K562 (cell line): ENCODE data around the gene ABCC6. TPM values are rescaled to one million over a fixed set of nuclear protein-coding genes. Genes with fewer than 3 reads are reported as not detected.
"Not testable (repeated sequence)": the region's sequence is repeated elsewhere in the genome, so short reads cannot be mapped to it uniquely, and the experiment has no call there.

Experiments
- ATAC-seq: fragments of 200-7000 bp; cut with Tn5 transposase; 3 replicates; pipeline ENCODE4 v1.9.1; 2020; ENCODE audit warnings: moderate library complexity
- BruUV-seq: library from RNA; stranded (reverse); fragments of 400-500 nt; replicated peaks from 2 replicates; lab custom pipeline; 2021; lab: Mats Ljungman, UMichigan
- CTCF ChIA-PET: fragments of 300-600 bp; formaldehyde crosslinking; extraction: SDS; loops from one replicate; lab custom pipeline; 2021; ENCODE audit warnings: low intra/inter-chr PET ratio; lab: Yijun Ruan, JAX
- POLR2A ChIA-PET: fragments of 300-600, 350-650 bp; sonication (Branson Sonifier 250); formaldehyde crosslinking; extraction: SDS; loops from one replicate; lab custom pipeline; 2021; ENCODE audit warnings: antibody characterized with exemption, inconsistent platforms; lab: Yijun Ruan, JAX
- DNase-seq, 4 experiments: peaks; one replicate each; pipeline versions ENCODE4 v3.0.0 to v3.0.0-alpha.2; 2011 to 2018; ENCODE audit warnings: low spot score in 3 of 4, mixed read lengths in 3 of 4; ENCODE audit errors: extremely low read depth in 1 of 4
- FAIRE-seq: peaks from 2 replicates; lab custom pipeline; 2011; peaks lifted over from hg19 to GRCh38; lab: Jason Lieb, UNC
- H2AFZ ChIP-seq: 2 replicates; pipeline ENCODE4 v1.6.0; 2011; ENCODE audit warnings: low read depth, low read length, control low read depth, inconsistent platforms
- H3K27ac ChIP-seq: fragments of 200-600 bp; 3 replicates; pipeline ENCODE4 v1.8.0; 2011; ENCODE audit warnings: low read depth, mild to moderate bottlenecking, control low read depth, inconsistent platforms, low read length, moderate library complexity, mixed read lengths; ENCODE audit errors: extremely low read depth
- H3K27me3 ChIP-seq, 2 experiments: fragments of 300-600 bp in 1 of 2; 2 replicates in 1 of 2; 3 replicates in 1 of 2; pipeline versions ENCODE4 v1.6.0 to v1.8.0; 2011; ENCODE audit warnings: inconsistent platforms in 2 of 2, low read length in 2 of 2, mild to moderate bottlenecking in 1 of 2, mixed read lengths in 1 of 2, moderate library complexity in 1 of 2; ENCODE audit not compliant: control insufficient read depth in 2 of 2, insufficient read depth in 2 of 2
- H3K36me3 ChIP-seq: fragments of 300-600 bp; 3 replicates; pipeline ENCODE4 v1.8.0; 2011; ENCODE audit warnings: mild to moderate bottlenecking, low read length, inconsistent platforms; ENCODE audit not compliant: control insufficient read depth, insufficient read depth
- H3K4me1 ChIP-seq, 2 experiments: fragments of 200-600 bp in 1 of 2; replicated peaks in 1 of 2; 2 replicates in 1 of 2; 3 replicates in 1 of 2; pipeline versions ENCODE4 v1.5.1 to v1.8.0; 2011; ENCODE audit warnings: inconsistent platforms in 2 of 2, low read length in 2 of 2, mild to moderate bottlenecking in 1 of 2, mixed read lengths in 1 of 2, moderate library complexity in 1 of 2; ENCODE audit not compliant: control insufficient read depth in 2 of 2, insufficient read depth in 2 of 2
- H3K4me2 ChIP-seq: 2 replicates; pipeline ENCODE4 v1.6.1; 2011; ENCODE audit warnings: low read length, control low read depth, inconsistent platforms, mixed read lengths; ENCODE audit not compliant: insufficient read depth
- H3K4me3 ChIP-seq: fragments of 200-600 bp; sonication (generic), shearing (Covaris generic); 2 replicates; pipeline ENCODE4 v1.5.1; 2016; ENCODE audit warnings: control low read depth, inconsistent platforms
- H3K79me2 ChIP-seq: fragments of 200-600 bp; 3 replicates; pipeline ENCODE4 v1.8.0; 2011; ENCODE audit warnings: low read length, inconsistent platforms; ENCODE audit not compliant: control insufficient read depth, insufficient read depth
- H3K9ac ChIP-seq, 2 experiments: 2 replicates each; pipeline versions ENCODE4 v1.6.0 to v1.6.1; 2011; ENCODE audit warnings: low read depth in 2 of 2, low read length in 2 of 2, control low read depth in 1 of 2, inconsistent platforms in 1 of 2, mild to moderate bottlenecking in 1 of 2, mixed read lengths in 1 of 2; ENCODE audit not compliant: insufficient read depth in 1 of 2
- H3K9me1 ChIP-seq: one replicate; pipeline ENCODE4 v1.6.0; 2011; ENCODE audit warnings: inconsistent platforms, mild to moderate bottlenecking, low read length, moderate library complexity; ENCODE audit not compliant: control insufficient read depth, insufficient read depth
- H3K9me3 ChIP-seq: replicated peaks from 2 replicates; pipeline ENCODE4 v1.5.1; 2011; ENCODE audit warnings: low read depth, low read length, inconsistent platforms; ENCODE audit not compliant: control insufficient read depth, insufficient read depth
- H4K20me1 ChIP-seq: replicated peaks from 2 replicates; pipeline ENCODE4 v1.6.1; 2011; ENCODE audit warnings: low read length, inconsistent platforms, mixed read lengths; ENCODE audit not compliant: control insufficient read depth, insufficient read depth
- CBFA2T2 ChIP-seq: fragments of 450-650 bp; conservative IDR thresholded peaks from 2 replicates; pipeline ENCODE4 v1.6.1; 2017; ENCODE audit warnings: mild to moderate bottlenecking
- CBFA2T3 ChIP-seq: fragments of 450-650 bp; IDR thresholded peaks from 2 replicates; pipeline ENCODE4 v1.6.1; 2017
- ESRRA ChIP-seq: fragments of 450-650 bp; IDR thresholded peaks from 2 replicates; pipeline ENCODE4 v1.6.1; 2014; ENCODE audit warnings: low read depth, mild to moderate bottlenecking, moderate library complexity, borderline replicate concordance
- FOSL1 ChIP-seq: fragments of 200-800 bp; sonication (Bioruptor generic); conservative IDR thresholded peaks from 2 replicates; pipeline ENCODE4 v1.6.1; 2016; ENCODE audit warnings: missing genetic modification characterization, missing compliant biosample characterization
- GABPA ChIP-seq: fragments of 200-800 bp; sonication (Bioruptor generic); conservative IDR thresholded peaks from 2 replicates; pipeline ENCODE4 v1.6.1; 2016; ENCODE audit warnings: low read depth, missing genetic modification characterization, missing compliant biosample characterization
- SMARCE1 ChIP-seq: fragments of 450-650 bp; IDR thresholded peaks from 2 replicates; pipeline ENCODE4 v1.7.1; 2016; ENCODE audit warnings: mild to moderate bottlenecking
- TAL1 ChIP-seq: fragments of 450-650 bp; IDR thresholded peaks from 2 replicates; pipeline ENCODE4 v1.6.1; 2016; ENCODE audit warnings: mild to moderate bottlenecking
- TCF3 ChIP-seq: sonication (generic); formaldehyde crosslinking; IDR thresholded peaks from 2 replicates; pipeline ENCODE4 v1.4.0; 2020; ENCODE audit warnings: mild to moderate bottlenecking, missing genetic modification reagents
- WGBS: fragments of 100-300 bp; shearing (Covaris generic); methylation state at CpG from one replicate; pipeline ENCODE4 v1.1.6; 2016; ENCODE audit warnings: low coverage, mixed read lengths; ENCODE audit not compliant: insufficient coverage; ENCODE audit errors: missing lambda C conversion rate; 5-methylcytosine and 5-hydroxymethylcytosine counted together
- in situ Hi-C: fragments of 300-500 bp; cut with MboI; formaldehyde crosslinking; loops from 4 replicates; pipeline ENCODE4 v1.15.0; 2018; ENCODE audit warnings: inconsistent platforms, mixed read lengths
- intact Hi-C: fragments of 100-400 bp; cut with micrococcal nuclease; formaldehyde crosslinking; loops from 2 replicates; pipeline ENCODE4 v1.14.2; 2022
- polyA plus RNA-seq, 8 experiments: library from polyadenylated mRNA; depleted of rRNA in 4 of 8; stranded (reverse) in 5 of 8; unstranded in 3 of 8; fragments of >200 nt; fragmentation: Nextera tagmentation in 2 of 8; fragmentation: Illumina TruSeq in 1 of 8; extraction: Ambion mirVana in 2 of 8; extraction: Trizol in 1 of 8; gene quantifications; 2 replicates each; pipeline versions ENCODE4 v1.2.1 to v1.2.3, GENCODE V29; 2011 to 2014; ENCODE audit warnings: inconsistent platforms in 1 of 8, missing spikeins in 1 of 8
- total RNA-seq, 7 experiments: library from RNA; depleted of rRNA in 6 of 7; stranded (reverse); fragments of >200 nt in 6 of 7; fragmentation: Illumina TruSeq in 2 of 7; extraction: Trizol in 2 of 7; gene quantifications; 2 replicates each; pipeline versions ENCODE4 v1.2.1 to v1.2.3, GENCODE V29; 2011 to 2021; ENCODE audit warnings: low replicate concordance in 1 of 7
- TF ChIP-seq, protein P1 (sequence below): fragments of 450-650 bp; IDR thresholded peaks from 2 replicates; pipeline ENCODE4 v1.6.1; 2018; ENCODE audit not compliant: partially characterized antibody
- TF ChIP-seq, protein P2 (sequence below): sonication (generic); formaldehyde crosslinking; IDR thresholded peaks from 2 replicates; pipeline ENCODE4 v1.5.0; 2020; ENCODE audit warnings: missing genetic modification reagents

The ABCC6 gene
- total and polyA plus RNA-seq, 9 of the 15 experiments (the other 6 are each of a cell fraction or from before 2014, with no cell fraction given), result 0.03 to 0.46 (median 0.07) TPM; not detected in 4

DNA sequence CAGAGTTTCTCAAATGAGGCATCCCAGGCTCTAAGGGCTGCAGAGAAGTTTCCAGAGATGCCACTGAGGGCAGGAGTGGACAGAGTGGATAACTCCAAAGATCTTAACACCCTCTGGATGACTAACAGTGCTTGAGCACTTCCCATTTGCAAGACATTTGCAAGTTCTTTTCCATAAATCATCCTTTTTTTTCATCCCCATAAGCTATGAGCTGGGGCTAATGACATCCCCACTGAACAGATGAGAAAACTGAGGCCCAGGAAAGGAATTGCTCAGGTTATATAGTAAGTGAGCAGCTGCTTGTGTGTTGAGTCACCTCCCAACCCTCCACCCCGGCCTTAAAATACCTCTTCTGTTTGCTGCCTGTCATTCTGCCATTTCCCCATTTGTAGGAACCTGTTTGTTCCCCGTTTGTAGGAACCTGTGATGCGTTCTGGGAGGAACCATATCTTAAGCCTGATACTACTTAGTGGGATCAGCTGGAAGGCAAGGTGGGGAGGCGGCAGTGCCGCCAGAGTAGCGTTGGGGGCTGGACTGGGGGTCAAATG, 15.4 kb downstream of the ABCC6 start:
- H3K4me1 ChIP-seq, intact Hi-C loops, H3K4me3 ChIP-seq, H3K9me3 ChIP-seq, FAIRE-seq, H3K27me3 ChIP-seq: not testable (repeated sequence)
- peak; percentile 34; the same call in 1 of the 2 replicates for TF ChIP-seq FOSL1 (tag)
- 0 out of 2 replicates have a peak, but pooled peaks have one; percentile 7 for TF ChIP-seq GABPA (tag)
- TF ChIP-seq, all 486 proteins: peak for 2; not testable (repeated sequence) for 484
- in situ Hi-C loops, POLR2A ChIA-PET, H3K27ac ChIP-seq, H3K79me2 ChIP-seq, DNase-seq, H2AFZ ChIP-seq, H3K4me2 ChIP-seq, H3K9me1 ChIP-seq, H3K9ac ChIP-seq, CTCF ChIA-PET, BruUV-seq, ATAC-seq, H3K36me3 ChIP-seq, H4K20me1 ChIP-seq: not testable (repeated sequence)
- WGBS, result 0% methylated on average over 4 of the region's 6 CpGs

DNA sequence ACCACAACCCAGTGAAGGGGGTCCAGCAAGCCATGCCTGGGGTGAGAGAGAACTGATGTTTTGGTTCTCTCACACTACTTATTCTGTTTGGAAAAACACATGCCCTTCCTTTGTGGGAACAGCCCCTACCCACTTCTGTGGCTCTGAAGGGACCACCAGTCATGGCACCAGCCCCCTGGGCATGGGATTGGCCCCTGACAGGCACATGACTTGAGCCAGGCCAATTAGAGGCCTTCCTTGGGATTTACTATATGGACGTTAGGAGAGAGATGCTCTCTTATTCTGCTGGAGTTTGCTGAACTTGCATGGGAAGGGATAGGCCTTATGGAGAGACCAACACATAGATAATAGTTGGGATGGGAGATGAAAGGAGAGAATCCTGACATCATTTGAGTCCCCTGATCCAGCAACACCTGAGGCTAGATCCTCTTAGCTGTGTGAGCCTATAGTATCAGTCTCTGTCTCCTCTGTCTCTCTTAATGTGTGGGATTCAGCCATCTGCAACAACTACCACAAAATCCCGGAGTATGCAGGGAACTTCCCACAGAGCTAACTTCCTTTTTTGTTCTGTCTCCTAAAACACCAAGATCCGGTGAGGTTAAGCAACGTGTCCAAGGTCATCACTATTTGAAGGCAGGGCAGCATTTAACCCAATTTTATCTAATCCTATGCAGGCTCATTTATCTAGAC, 16.1 kb downstream of the ABCC6 start:
- H3K9me1 ChIP-seq, H4K20me1 ChIP-seq, H3K27ac ChIP-seq, intact Hi-C loops, CTCF ChIA-PET, H3K27me3 ChIP-seq, POLR2A ChIA-PET, H3K36me3 ChIP-seq, H2AFZ ChIP-seq, H3K4me3 ChIP-seq, BruUV-seq, H3K79me2 ChIP-seq, H3K9ac ChIP-seq, H3K4me2 ChIP-seq, DNase-seq, in situ Hi-C loops, ATAC-seq, H3K4me1 ChIP-seq, H3K9me3 ChIP-seq: not testable (repeated sequence)
- 0% methylated on average over 3 of the region's 4 CpGs for WGBS
- peak; percentile 64 for FAIRE-seq
- TF ChIP-seq TAL1, result peak; percentile 32; the same call in 1 of the 2 replicates
- TF ChIP-seq ESRRA, result peak; percentile 76
- TF ChIP-seq, protein P1, sequence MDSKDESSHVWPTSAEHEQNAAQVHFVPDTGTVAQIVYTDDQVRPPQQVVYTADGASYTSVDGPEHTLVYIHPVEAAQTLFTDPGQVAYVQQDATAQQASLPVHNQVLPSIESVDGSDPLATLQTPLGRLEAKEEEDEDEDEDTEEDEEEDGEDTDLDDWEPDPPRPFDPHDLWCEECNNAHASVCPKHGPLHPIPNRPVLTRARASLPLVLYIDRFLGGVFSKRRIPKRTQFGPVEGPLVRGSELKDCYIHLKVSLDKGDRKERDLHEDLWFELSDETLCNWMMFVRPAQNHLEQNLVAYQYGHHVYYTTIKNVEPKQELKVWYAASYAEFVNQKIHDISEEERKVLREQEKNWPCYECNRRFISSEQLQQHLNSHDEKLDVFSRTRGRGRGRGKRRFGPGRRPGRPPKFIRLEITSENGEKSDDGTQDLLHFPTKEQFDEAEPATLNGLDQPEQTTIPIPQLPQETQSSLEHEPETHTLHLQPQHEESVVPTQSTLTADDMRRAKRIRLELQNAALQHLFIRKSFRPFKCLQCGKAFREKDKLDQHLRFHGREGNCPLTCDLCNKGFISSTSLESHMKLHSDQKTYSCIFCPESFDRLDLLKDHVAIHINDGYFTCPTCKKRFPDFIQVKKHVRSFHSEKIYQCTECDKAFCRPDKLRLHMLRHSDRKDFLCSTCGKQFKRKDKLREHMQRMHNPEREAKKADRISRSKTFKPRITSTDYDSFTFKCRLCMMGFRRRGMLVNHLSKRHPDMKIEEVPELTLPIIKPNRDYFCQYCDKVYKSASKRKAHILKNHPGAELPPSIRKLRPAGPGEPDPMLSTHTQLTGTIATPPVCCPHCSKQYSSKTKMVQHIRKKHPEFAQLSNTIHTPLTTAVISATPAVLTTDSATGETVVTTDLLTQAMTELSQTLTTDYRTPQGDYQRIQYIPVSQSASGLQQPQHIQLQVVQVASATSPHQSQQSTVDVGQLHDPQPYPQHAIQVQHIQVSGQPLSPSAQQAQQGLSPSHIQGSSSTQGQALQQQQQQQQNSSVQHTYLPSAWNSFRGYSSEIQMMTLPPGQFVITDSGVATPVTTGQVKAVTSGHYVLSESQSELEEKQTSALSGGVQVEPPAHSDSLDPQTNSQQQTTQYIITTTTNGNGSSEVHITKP, result peak; percentile 17
- 0 out of 2 replicates have a peak, but pooled peaks have one; percentile 16 for TF ChIP-seq SMARCE1
- 0 out of 2 replicates have a peak, but pooled peaks have one; percentile 27 for TF ChIP-seq FOSL1 (tag)
- TF ChIP-seq CBFA2T2, result peak; percentile 37; the same call in 1 of the 2 replicates
- peak; percentile 32; the same call in 1 of the 2 replicates for TF ChIP-seq TCF3 (CRISPR knock-in tag)
- TF ChIP-seq, protein P2, sequence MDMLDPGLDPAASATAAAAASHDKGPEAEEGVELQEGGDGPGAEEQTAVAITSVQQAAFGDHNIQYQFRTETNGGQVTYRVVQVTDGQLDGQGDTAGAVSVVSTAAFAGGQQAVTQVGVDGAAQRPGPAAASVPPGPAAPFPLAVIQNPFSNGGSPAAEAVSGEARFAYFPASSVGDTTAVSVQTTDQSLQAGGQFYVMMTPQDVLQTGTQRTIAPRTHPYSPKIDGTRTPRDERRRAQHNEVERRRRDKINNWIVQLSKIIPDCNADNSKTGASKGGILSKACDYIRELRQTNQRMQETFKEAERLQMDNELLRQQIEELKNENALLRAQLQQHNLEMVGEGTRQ, result peak; percentile 45; the same call in 1 of the 2 replicates
- peak; percentile 42; the same call in 1 of the 2 replicates for TF ChIP-seq CBFA2T3
